Activated CD8-positive, alpha-beta memory T cell treated with anti-CD3 and anti-CD28 coated beads, Interleukin-2, amount 10 ng/mL, durations not matched to agents 7 days and 5 days (primary cell): ENCODE measurements around the gene KIAA0825. TPM values are rescaled to one million over a fixed set of nuclear protein-coding genes. Genes with fewer than 3 reads are reported as not detected.

ENCODE experiments used
- ATAC-seq: fragments of 150-1000 bp; cut with Tn5 transposase; one replicate; pipeline ENCODE4 v1.10.0; 2021; ENCODE audit warnings: moderate library complexity
- CTCF ChIA-PET: fragments of 350-600 bp; sonication (Branson Sonifier 250); formaldehyde crosslinking; loops from one replicate; lab custom pipeline; 2021; ENCODE audit warnings: antibody characterized with exemption; lab: Charles Lee
- DNase-seq: peaks from one replicate; pipeline ENCODE4 v3.0.0-alpha.2; 2020
- H3K27ac Mint-ChIP-seq: one replicate; pipeline ENCODE4 v1.8.0; 2021; ENCODE audit warnings: mild to moderate bottlenecking, mixed read lengths
- H3K27me3 Mint-ChIP-seq: one replicate; pipeline ENCODE4 v1.8.0; 2021; ENCODE audit warnings: mixed read lengths
- H3K36me3 Mint-ChIP-seq: one replicate; pipeline ENCODE4 v1.8.0; 2021; ENCODE audit warnings: mild to moderate bottlenecking, mixed read lengths
- H3K4me1 Mint-ChIP-seq: one replicate; pipeline ENCODE4 v1.8.0; 2021; ENCODE audit warnings: mixed read lengths
- H3K4me3 Mint-ChIP-seq: one replicate; pipeline ENCODE4 v1.8.0; 2021; ENCODE audit warnings: mild to moderate bottlenecking, moderate library complexity, mixed read lengths
- H3K9me3 Mint-ChIP-seq: one replicate; pipeline ENCODE4 v1.8.0; 2022; ENCODE audit warnings: low read depth, mixed read lengths
- total RNA-seq, 2 experiments: library from RNA; stranded (reverse); gene quantifications; one replicate each; pipeline ENCODE4 v1.2.3, GENCODE V29; 2021

Gene KIAA0825
- total RNA-seq, 2 experiments from 2014 or later: 2.7 to 3.3 TPM

GRCh38 chr5:94432499-94432898 lies 185.9 kb downstream of the KIAA0825 start:
- H3K27me3 Mint-ChIP-seq: no peaks in the 10 kb centered on the region
- CTCF ChIA-PET: no interaction called here
- no peak overlapping the region for H3K27ac Mint-ChIP-seq
- peaks cover 7% of the 10 kb centered on the region for H3K36me3 Mint-ChIP-seq
- ATAC-seq (no peak), DNase-seq (no peak)
- no peaks in the 10 kb centered on the region for H3K9me3 Mint-ChIP-seq
- H3K4me1 Mint-ChIP-seq: peaks cover 12% of the 10 kb centered on the region
- no peak overlapping the region for H3K4me3 Mint-ChIP-seq

- Mint-ChIP-seq H3K36me3 (peaks cover 7% of the 10 kb centered on the region), H3K27me3 (no peaks in the 10 kb centered on the region), H3K4me3 (no peak overlapping the region), H3K4me1 (peaks cover 12% of the 10 kb centered on the region), H3K9me3 (no peaks in the 10 kb centered on the region), H3K27ac (no peak overlapping the region)
- DNase-seq (no peak), ATAC-seq (no peak)
- CTCF ChIA-PET: interaction anchor here (0.5 kb wide), 1 partner anchor 57 kb away, joined by 3 read pairs; no protein-coding TSS in a partner anchor
Measured at GRCh38 chr5:94431696-94432095, 186.7 kb downstream of the KIAA0825 start.

- Mint-ChIP-seq H3K27ac (no peak overlapping the region), H3K27me3 (no peaks in the 10 kb centered on the region), H3K36me3 (peaks cover 2% of the 10 kb centered on the region), H3K4me3 (no peak overlapping the region), H3K9me3 (no peaks in the 10 kb centered on the region), H3K4me1 (peaks cover 12% of the 10 kb centered on the region)
- CTCF ChIA-PET: no interaction called here
- ATAC-seq (no peak), DNase-seq (no peak)
Measured at GRCh38 chr5:94429566-94429965, 188.8 kb downstream of the KIAA0825 start.

GRCh38 chr5:94425396-94425795 lies 193.0 kb downstream of the KIAA0825 start:
- no peaks in the 10 kb centered on the region for H3K36me3 Mint-ChIP-seq
- H3K27ac Mint-ChIP-seq: no peak overlapping the region
- no peak overlapping the region for H3K4me3 Mint-ChIP-seq
- CTCF ChIA-PET: no interaction called here
- ATAC-seq (no peak), DNase-seq (no peak)
- H3K27me3 Mint-ChIP-seq: no peaks in the 10 kb centered on the region
- H3K9me3 Mint-ChIP-seq: no peaks in the 10 kb centered on the region
- H3K4me1 Mint-ChIP-seq: peaks cover 4% of the 10 kb centered on the region

- H3K27me3 Mint-ChIP-seq: no peaks in the 10 kb centered on the region
- no peaks in the 10 kb centered on the region for H3K36me3 Mint-ChIP-seq
- CTCF ChIA-PET: no interaction called here
- no peak for ATAC-seq
- H3K27ac Mint-ChIP-seq: no peak overlapping the region
- no peak for DNase-seq
- H3K4me3 Mint-ChIP-seq: no peak overlapping the region
- H3K9me3 Mint-ChIP-seq: no peaks in the 10 kb centered on the region
- H3K4me1 Mint-ChIP-seq: no peaks in the 10 kb centered on the region
Measured at GRCh38 chr5:94423411-94423810, 195.0 kb downstream of the KIAA0825 start.

- H3K9me3 Mint-ChIP-seq: no peaks in the 10 kb centered on the region
- no peaks in the 10 kb centered on the region for H3K4me1 Mint-ChIP-seq
- no peaks in the 10 kb centered on the region for H3K36me3 Mint-ChIP-seq
- DNase-seq (no peak), ATAC-seq (no peak)
- H3K27me3 Mint-ChIP-seq: no peaks in the 10 kb centered on the region
- CTCF ChIA-PET: no interaction called here
- no peak overlapping the region for H3K4me3 Mint-ChIP-seq
- no peak overlapping the region for H3K27ac Mint-ChIP-seq
Measured at GRCh38 chr5:94422812-94423211, 195.6 kb downstream of the KIAA0825 start.

GRCh38 chr5:94420885-94421284 lies 197.5 kb downstream of the KIAA0825 start:
- no peak overlapping the region for H3K27ac Mint-ChIP-seq
- ATAC-seq: no peak
- DNase-seq: no peak
- CTCF ChIA-PET: no interaction called here
- H3K9me3 Mint-ChIP-seq: no peaks in the 10 kb centered on the region
- no peaks in the 10 kb centered on the region for H3K4me1 Mint-ChIP-seq
- H3K36me3 Mint-ChIP-seq: no peaks in the 10 kb centered on the region
- H3K27me3 Mint-ChIP-seq: no peaks in the 10 kb centered on the region
- H3K4me3 Mint-ChIP-seq: no peak overlapping the region

- ATAC-seq (no peak), DNase-seq (no peak)
- H3K4me3 Mint-ChIP-seq: no peak overlapping the region
- no peaks in the 10 kb centered on the region for H3K27me3 Mint-ChIP-seq
- CTCF ChIA-PET: no interaction called here
- no peaks in the 10 kb centered on the region for H3K9me3 Mint-ChIP-seq
- peaks cover 2% of the 10 kb centered on the region for H3K36me3 Mint-ChIP-seq
- H3K4me1 Mint-ChIP-seq: no peaks in the 10 kb centered on the region
- no peak overlapping the region for H3K27ac Mint-ChIP-seq
Measured at GRCh38 chr5:94415798-94416197, 202.6 kb downstream of the KIAA0825 start.

- CTCF ChIA-PET: no interaction called here
- Mint-ChIP-seq H3K27ac (no peak overlapping the region), H3K4me3 (no peak overlapping the region), H3K4me1 (no peaks in the 10 kb centered on the region), H3K36me3 (peaks cover 2% of the 10 kb centered on the region), H3K9me3 (no peaks in the 10 kb centered on the region), H3K27me3 (no peaks in the 10 kb centered on the region)
- ATAC-seq (no peak), DNase-seq (no peak)
Measured at GRCh38 chr5:94409440-94409839, 209.0 kb downstream of the KIAA0825 start.

- Mint-ChIP-seq H3K27ac (no peak overlapping the region), H3K27me3 (no peaks in the 10 kb centered on the region), H3K4me1 (no peaks in the 10 kb centered on the region), H3K9me3 (no peaks in the 10 kb centered on the region), H3K36me3 (peaks cover 3% of the 10 kb centered on the region), H3K4me3 (no peak overlapping the region)
- CTCF ChIA-PET: no interaction called here
- no peak for DNase-seq
- ATAC-seq: no peak
Measured at GRCh38 chr5:94407023-94407422, 211.4 kb downstream of the KIAA0825 start.

- H3K4me3 Mint-ChIP-seq: no peak overlapping the region
- no peaks in the 10 kb centered on the region for H3K9me3 Mint-ChIP-seq
- peaks cover 2% of the 10 kb centered on the region for H3K36me3 Mint-ChIP-seq
- ATAC-seq: no peak
- H3K27me3 Mint-ChIP-seq: no peaks in the 10 kb centered on the region
- no peak for DNase-seq
- no peaks in the 10 kb centered on the region for H3K4me1 Mint-ChIP-seq
- H3K27ac Mint-ChIP-seq: no peak overlapping the region
- CTCF ChIA-PET: no interaction called here
Measured at GRCh38 chr5:94403483-94403882, 214.9 kb downstream of the KIAA0825 start.

- no peaks in the 10 kb centered on the region for H3K4me1 Mint-ChIP-seq
- no peaks in the 10 kb centered on the region for H3K9me3 Mint-ChIP-seq
- H3K36me3 Mint-ChIP-seq: peaks cover 2% of the 10 kb centered on the region
- DNase-seq: no peak
- ATAC-seq: no peak
- no peak overlapping the region for H3K27ac Mint-ChIP-seq
- CTCF ChIA-PET: no interaction called here
- H3K27me3 Mint-ChIP-seq: no peaks in the 10 kb centered on the region
- no peak overlapping the region for H3K4me3 Mint-ChIP-seq
Measured at GRCh38 chr5:94402096-94402495, 216.3 kb downstream of the KIAA0825 start.

- Mint-ChIP-seq H3K9me3 (no peaks in the 10 kb centered on the region), H3K27ac (no peak overlapping the region), H3K4me3 (no peak overlapping the region), H3K4me1 (no peaks in the 10 kb centered on the region), H3K36me3 (peaks cover 2% of the 10 kb centered on the region), H3K27me3 (no peaks in the 10 kb centered on the region)
- no peak for ATAC-seq
- CTCF ChIA-PET: interaction anchor here (0.9 to 1.5 kb wide), 2 partner anchors 9 to 14 kb away, joined by 3 to 4 read pairs; no protein-coding TSS in a partner anchor
- DNase-seq: no peak
Measured at GRCh38 chr5:94397508-94397907, 220.9 kb downstream of the KIAA0825 start.

- no peaks in the 10 kb centered on the region for H3K27me3 Mint-ChIP-seq
- no peak overlapping the region for H3K4me3 Mint-ChIP-seq
- no peaks in the 10 kb centered on the region for H3K4me1 Mint-ChIP-seq
- CTCF ChIA-PET: interaction anchor here (1.5 kb wide), 1 partner anchor 8 kb away, joined by 4 read pairs; no protein-coding TSS in a partner anchor
- H3K36me3 Mint-ChIP-seq: no peaks in the 10 kb centered on the region
- ATAC-seq: no peak
- DNase-seq: no peak
- H3K27ac Mint-ChIP-seq: no peak overlapping the region
- H3K9me3 Mint-ChIP-seq: no peaks in the 10 kb centered on the region
Measured at GRCh38 chr5:94396687-94397086, 221.7 kb downstream of the KIAA0825 start.

- Mint-ChIP-seq H3K27ac (no peak overlapping the region), H3K9me3 (no peaks in the 10 kb centered on the region), H3K36me3 (no peaks in the 10 kb centered on the region), H3K4me3 (no peak overlapping the region), H3K27me3 (no peaks in the 10 kb centered on the region), H3K4me1 (no peaks in the 10 kb centered on the region)
- CTCF ChIA-PET: no interaction called here
- no peak for ATAC-seq
- no peak for DNase-seq
Measured at GRCh38 chr5:94395468-94395867, 222.9 kb downstream of the KIAA0825 start.
